Hepatocyte (in vitro differentiated cells): Measurements from ENCODE around the gene THBS2. TPM values are rescaled to one million over a fixed set of nuclear protein-coding genes. Genes with fewer than 3 reads are reported as not detected.

Source experiments
- DNase-seq: peaks from one replicate; pipeline ENCODE4 v3.0.0-alpha.2; 2016; ENCODE audit warnings: low spot score
- H2AFZ ChIP-seq: fragments of 200-600 bp; sonication (generic); 2 replicates; pipeline ENCODE4 v1.6.0; 2016; ENCODE audit warnings: antibody characterized with exemption, mild to moderate bottlenecking
- H3K27ac ChIP-seq: fragments of 200-600 bp; sonication (generic); 2 replicates; pipeline ENCODE4 v1.5.1; 2016; ENCODE audit warnings: mild to moderate bottlenecking
- H3K27me3 ChIP-seq: fragments of 200-600 bp; sonication (generic); 2 replicates; pipeline ENCODE4 v1.6.1; 2016
- H3K36me3 ChIP-seq: fragments of 200-600 bp; sonication (generic); replicated peaks from 2 replicates; pipeline ENCODE4 v1.5.1; 2016; ENCODE audit warnings: low read depth; ENCODE audit not compliant: insufficient read depth
- H3K4me1 ChIP-seq: fragments of 200-600 bp; sonication (generic); 2 replicates; pipeline ENCODE4 v1.5.1; 2016; ENCODE audit warnings: mild to moderate bottlenecking, moderate library complexity; ENCODE audit not compliant: insufficient read depth
- H3K4me2 ChIP-seq: fragments of 200-600 bp; sonication (generic); 2 replicates; pipeline ENCODE4 v1.6.0; 2016
- H3K4me3 ChIP-seq: fragments of 200-600 bp; sonication (generic); 2 replicates; pipeline ENCODE4 v1.5.1; 2016; ENCODE audit warnings: mild to moderate bottlenecking
- H3K79me2 ChIP-seq: fragments of 200-600 bp; sonication (generic); 2 replicates; pipeline ENCODE4 v1.6.0; 2017; ENCODE audit warnings: mild to moderate bottlenecking
- H3K9me2 ChIP-seq: fragments of 200-600 bp; sonication (generic); replicated peaks from 2 replicates; pipeline ENCODE4 v1.6.0; 2017; ENCODE audit warnings: mild to moderate bottlenecking; ENCODE audit not compliant: insufficient read depth
- H3K9me3 ChIP-seq: fragments of 200-600 bp; sonication (generic); 2 replicates; pipeline ENCODE4 v1.5.1; 2016; ENCODE audit warnings: low read depth, mild to moderate bottlenecking
- H4K20me1 ChIP-seq: fragments of 200-600 bp; sonication (generic); 2 replicates; pipeline ENCODE4 v1.6.0; 2016; ENCODE audit warnings: mild to moderate bottlenecking; ENCODE audit not compliant: insufficient read depth, poor library complexity, severe bottlenecking
- CTCF ChIP-seq: fragments of 200-600 bp; sonication (generic); IDR thresholded peaks from 2 replicates; pipeline ENCODE4 v1.5.1; 2016; ENCODE audit warnings: antibody characterized with exemption, mild to moderate bottlenecking; ENCODE audit not compliant: poor library complexity
- EZH2 ChIP-seq: fragments of 200-600 bp; sonication (generic); IDR thresholded peaks from 2 replicates; pipeline ENCODE4 v1.6.1; 2016; ENCODE audit warnings: antibody characterized with exemption, mild to moderate bottlenecking, borderline replicate concordance
- EZH2phosphoT487 ChIP-seq: fragments of 200-600 bp; sonication (generic); IDR thresholded peaks from one replicate; pipeline ENCODE4 v1.6.1; 2018; ENCODE audit warnings: antibody characterized with exemption, mild to moderate bottlenecking, low read depth, moderate library complexity; ENCODE audit not compliant: unreplicated experiment, severe bottlenecking
- WGBS: methylation state at CpG from one replicate; pipeline ENCODE4 v1.1.6; 2016; ENCODE audit warnings: low lambda C conversion rate; ENCODE audit errors: missing lambda C conversion rate; 5-methylcytosine and 5-hydroxymethylcytosine counted together
- polyA plus RNA-seq: library from polyadenylated mRNA; unstranded; fragments of >200 nt; fragmentation: Nextera tagmentation; extraction: Ambion mirVana; gene quantifications from 2 replicates; pipeline ENCODE4 v1.2.1, GENCODE V29; 2016
- total RNA-seq: library from RNA; depleted of rRNA; stranded (reverse); fragments of >200 nt; gene quantifications from 2 replicates; pipeline ENCODE4 v1.2.3, GENCODE V29; 2014

THBS2 gene
- total and polyA plus RNA-seq, 2 experiments from 2014 or later, result 3.9 to 5.5 TPM

- H4K20me1 ChIP-seq, result no peaks in the 10 kb centered on the region
These were observed 30.6 kb downstream of the THBS2 start for GRCh38 chr6:169223006-169223405.

GRCh38 chr6:169222126-169222525 is 31.5 kb downstream of the THBS2 start:
- Histone ChIP-seq H3K36me3 (no peaks in the 10 kb centered on the region), H3K27me3 (no peaks in the 10 kb centered on the region), H2AFZ (no peak overlapping the region), H3K27ac (no peak overlapping the region), H3K9me3 (no peaks in the 10 kb centered on the region), H3K4me3 (no peak overlapping the region), H3K9me2 (no peaks in the 10 kb centered on the region), H3K4me2 (no peak overlapping the region), H3K4me1 (no peaks in the 10 kb centered on the region), H3K79me2 (no peaks in the 10 kb centered on the region), H4K20me1 (no peaks in the 10 kb centered on the region)
- TF ChIP-seq EZH2phosphoT487, result no peak
- TF ChIP-seq EZH2, result no peak
- TF ChIP-seq CTCF, result no peak
- no peak for DNase-seq
- 91% methylated on average over 24 of the region's 24 CpGs for WGBS

More at GRCh38 chr6:169223006-169223405, 30.6 kb downstream of the THBS2 start:
- DNase-seq, result no peak
- no peaks in the 10 kb centered on the region for H3K27me3 ChIP-seq
- WGBS, result 95% methylated on average over 9 of the region's 9 CpGs
- H2AFZ ChIP-seq, result no peak overlapping the region
- no peak for TF ChIP-seq EZH2phosphoT487
- H3K36me3 ChIP-seq, result no peaks in the 10 kb centered on the region
- H3K9me2 ChIP-seq, result no peaks in the 10 kb centered on the region
- no peaks in the 10 kb centered on the region for H3K9me3 ChIP-seq
- H3K4me3 ChIP-seq, result no peak overlapping the region
- H3K4me1 ChIP-seq, result no peaks in the 10 kb centered on the region
- no peak overlapping the region for H3K4me2 ChIP-seq
- no peaks in the 10 kb centered on the region for H3K79me2 ChIP-seq
- no peak overlapping the region for H3K27ac ChIP-seq

- Histone ChIP-seq H3K79me2 (no peaks in the 10 kb centered on the region), H4K20me1 (no peaks in the 10 kb centered on the region), H2AFZ (no peak overlapping the region), H3K9me2 (no peaks in the 10 kb centered on the region), H3K4me1 (no peaks in the 10 kb centered on the region), H3K9me3 (no peaks in the 10 kb centered on the region), H3K4me3 (no peak overlapping the region), H3K4me2 (no peak overlapping the region), H3K27ac (no peak overlapping the region), H3K36me3 (no peaks in the 10 kb centered on the region), H3K27me3 (no peaks in the 10 kb centered on the region)
- 89% methylated on average over 7 of the region's 7 CpGs for WGBS
- TF ChIP-seq CTCF (no peak), EZH2 (no peak), EZH2phosphoT487 (no peak)
- DNase-seq, result no peak
These were observed 32.4 kb downstream of the THBS2 start for GRCh38 chr6:169221264-169221663.

GRCh38 chr6:169220068-169220964 is 33.3 kb downstream of the THBS2 start:
- Histone ChIP-seq H3K36me3 (no peaks in the 10 kb centered on the region), H4K20me1 (no peaks in the 10 kb centered on the region), H3K4me1 (no peaks in the 10 kb centered on the region), H3K4me3 (no peak overlapping the region), H3K4me2 (no peak overlapping the region), H3K9me3 (no peaks in the 10 kb centered on the region), H3K9me2 (no peaks in the 10 kb centered on the region), H3K27me3 (no peaks in the 10 kb centered on the region), H2AFZ (no peak overlapping the region), H3K27ac (no peak overlapping the region), H3K79me2 (no peaks in the 10 kb centered on the region)
- 81% methylated on average over 15 of the region's 15 CpGs for WGBS
- TF ChIP-seq EZH2, result no peak
- TF ChIP-seq EZH2phosphoT487, result no peak
- no peak for TF ChIP-seq CTCF
- DNase-seq, result no peak
